HepG2 (cell line): Measurements from ENCODE around the gene KRTAP10-8. TPM values are rescaled to one million over a fixed set of nuclear protein-coding genes. Genes with fewer than 3 reads are reported as not detected.

Source experiments
- ATAC-seq: fragments of 200-7000 bp; cut with Tn5 transposase; 3 replicates; pipeline ENCODE4 v1.9.1; 2020; ENCODE audit warnings: mild to moderate bottlenecking, moderate library complexity
- BruUV-seq: library from RNA; stranded (reverse); fragments of 400-500 nt; replicated peaks from 2 replicates; lab custom pipeline; 2021; lab: Mats Ljungman, UMichigan
- CTCF ChIA-PET: fragments of 300-600 bp; formaldehyde crosslinking; extraction: SDS; loops from one replicate; lab custom pipeline; 2021; ENCODE audit warnings: low total read pairs, inconsistent platforms, low intra/inter-chr PET ratio; lab: Yijun Ruan, JAX
- POLR2A ChIA-PET: fragments of 350-600 bp; sonication (Branson Sonifier 250); formaldehyde crosslinking; loops from one replicate; lab custom pipeline; 2020; ENCODE audit warnings: antibody characterized with exemption, inconsistent platforms; lab: Yijun Ruan, JAX
- DNase-seq: peaks from one replicate; pipeline ENCODE4 v3.0.0-alpha.2; 2015; ENCODE audit warnings: low spot score
- FAIRE-seq: peaks from 3 replicates; lab custom pipeline; 2011; peaks lifted over from hg19 to GRCh38; lab: Jason Lieb, UNC
- H2AFZ ChIP-seq: one replicate; pipeline ENCODE4 v1.6.1; 2011; ENCODE audit warnings: low read length, inconsistent platforms
- H3K27ac ChIP-seq: fragments of 300-600 bp; 3 replicates; pipeline ENCODE4 v1.8.0; 2011; ENCODE audit warnings: mixed run types, mild to moderate bottlenecking, mixed read lengths, low read length, inconsistent platforms; ENCODE audit not compliant: insufficient read depth; ENCODE audit errors: extremely low read length
- H3K27me3 ChIP-seq, 2 experiments: fragments of 200-600 bp in 1 of 2; 2 replicates in 1 of 2; 3 replicates in 1 of 2; pipeline versions ENCODE4 v1.6.0 to v1.8.0; 2011; ENCODE audit warnings: low read length in 2 of 2, mild to moderate bottlenecking in 2 of 2, moderate library complexity in 2 of 2, inconsistent platforms in 1 of 2; ENCODE audit not compliant: insufficient read depth in 2 of 2, control insufficient read depth in 1 of 2
- H3K36me3 ChIP-seq, 2 experiments: fragments of 200-600 bp in 1 of 2; replicated peaks in 1 of 2; 2 replicates in 1 of 2; 3 replicates in 1 of 2; pipeline versions ENCODE4 v1.5.1 to v1.8.0; 2011; ENCODE audit warnings: low read length in 2 of 2, inconsistent platforms in 1 of 2; ENCODE audit not compliant: insufficient read depth in 2 of 2, control insufficient read depth in 1 of 2
- H3K4me1 ChIP-seq: 2 replicates; pipeline ENCODE4 v1.5.1; 2012; ENCODE audit warnings: low read length, inconsistent platforms; ENCODE audit not compliant: insufficient read depth
- H3K4me2 ChIP-seq: 2 replicates; pipeline ENCODE4 v1.6.0; 2011; ENCODE audit warnings: low read depth, low read length, inconsistent platforms
- H3K4me3 ChIP-seq, 3 experiments: fragments of 200-600 bp in 1 of 3; sonication (generic), shearing (Covaris generic) in 1 of 3; replicated peaks in 1 of 3; 2 replicates each; pipeline ENCODE4 v1.5.1; 2011 to 2016; ENCODE audit warnings: low read length in 3 of 3, inconsistent platforms in 2 of 3, low read depth in 2 of 3, mild to moderate bottlenecking in 2 of 3, control low read depth in 1 of 3, mixed read lengths in 1 of 3; ENCODE audit not compliant: insufficient read depth in 1 of 3
- H3K79me2 ChIP-seq: one replicate; pipeline ENCODE4 v1.6.1; 2011; ENCODE audit warnings: low read length, inconsistent platforms; ENCODE audit not compliant: insufficient read depth
- H3K9ac ChIP-seq: 2 replicates; pipeline ENCODE4 v1.6.0; 2011; ENCODE audit warnings: mild to moderate bottlenecking, low read depth, low read length, inconsistent platforms; ENCODE audit not compliant: insufficient read depth
- H3K9me3 ChIP-seq: 2 replicates; pipeline ENCODE4 v1.5.1; 2012; ENCODE audit warnings: mild to moderate bottlenecking, low read length
- H4K20me1 ChIP-seq: 2 replicates; pipeline ENCODE4 v1.6.0; 2011; ENCODE audit warnings: inconsistent platforms, mild to moderate bottlenecking, low read length, moderate library complexity; ENCODE audit not compliant: insufficient read depth
- CBX5 ChIP-seq: sonication (generic); formaldehyde crosslinking; IDR thresholded peaks from 2 replicates; pipeline ENCODE4 v1.4.0; 2020; ENCODE audit warnings: missing genetic modification reagents, borderline replicate concordance
- HNF4G ChIP-seq, 2 experiments: sonication (generic) in 1 of 2; formaldehyde crosslinking in 1 of 2; IDR thresholded peaks; 2 replicates each; pipeline versions ENCODE4 v1.4.0 to v1.6.1; 2011 to 2020; ENCODE audit warnings: borderline replicate concordance in 2 of 2, low read depth in 2 of 2, mild to moderate bottlenecking in 2 of 2, low read length in 1 of 2, missing genetic modification reagents in 1 of 2, moderate library complexity in 1 of 2
- ISX ChIP-seq: sonication (generic); formaldehyde crosslinking; conservative IDR thresholded peaks from 2 replicates; pipeline ENCODE4 v1.5.0; 2020; ENCODE audit warnings: missing genetic modification reagents
- LCORL ChIP-seq, 2 experiments: fragments of 450-650 bp in 1 of 2; sonication (generic) in 1 of 2; formaldehyde crosslinking in 1 of 2; IDR thresholded peaks; 2 replicates each; pipeline versions ENCODE4 v1.5.0 to v1.6.1; 2017 to 2020; ENCODE audit warnings: antibody characterized with exemption in 1 of 2, missing genetic modification reagents in 1 of 2
- RBM22 ChIP-seq: fragments of 200-400 bp; formaldehyde crosslinking; optimal IDR thresholded peaks from 2 replicates; pipeline ENCODE3; 2017; ENCODE audit warnings: mild to moderate bottlenecking, low read length, moderate library complexity
- STAT6 ChIP-seq: sonication (generic); formaldehyde crosslinking; IDR thresholded peaks from 2 replicates; pipeline ENCODE4 v1.4.0; 2020; ENCODE audit warnings: missing genetic modification reagents, mild to moderate bottlenecking, borderline replicate concordance
- TCF7 ChIP-seq: sonication (generic); IDR thresholded peaks from 2 replicates; pipeline ENCODE4 v1.6.1; 2016; ENCODE audit warnings: antibody characterized with exemption, low read depth
- YEATS4 ChIP-seq: sonication (generic); formaldehyde crosslinking; IDR thresholded peaks from 2 replicates; pipeline ENCODE4 v1.4.0; 2020; ENCODE audit warnings: missing genetic modification reagents, borderline replicate concordance
- ZSCAN20 ChIP-seq: sonication (generic); formaldehyde crosslinking; IDR thresholded peaks from 2 replicates; pipeline ENCODE4 v1.4.0; 2020; ENCODE audit warnings: missing genetic modification reagents, mild to moderate bottlenecking, borderline replicate concordance
- ZSCAN21 ChIP-seq: sonication (generic); formaldehyde crosslinking; IDR thresholded peaks from 2 replicates; pipeline ENCODE4 v1.8.0; 2022; ENCODE audit warnings: mild to moderate bottlenecking, missing genetic modification reagents, moderate library complexity, borderline replicate concordance
- WGBS: methylation state at CpG from one replicate; pipeline ENCODE4 v1.1.6; 2017; ENCODE audit warnings: low lambda C conversion rate; 5-methylcytosine and 5-hydroxymethylcytosine counted together
- in situ Hi-C: cut with HindIII; loops from 2 replicates; pipeline ENCODE4 v1.10.0; 2017; ENCODE audit warnings: low pct_unique_long_range_greater_than_20kb; ENCODE audit not compliant: extremely low pct_ligation_motif_present
- intact Hi-C: fragments of 100-400 bp; cut with micrococcal nuclease; formaldehyde crosslinking; loops from one replicate; pipeline ENCODE4 v1.10.0; 2022; ENCODE audit not compliant: unreplicated experiment
- polyA plus RNA-seq, 8 experiments: library from polyadenylated mRNA; depleted of rRNA in 3 of 8; stranded (reverse) in 7 of 8; unstranded in 1 of 8; fragments of >200 nt; fragmentation: Illumina TruSeq in 4 of 8; extraction: Trizol in 4 of 8; gene quantifications; 2 replicates each; pipeline versions ENCODE4 v1.2.1 to v1.2.3, GENCODE V29; 2011 to 2016; ENCODE audit warnings: low read depth in 4 of 8, missing spikeins in 1 of 8, mixed read lengths in 1 of 8; ENCODE audit not compliant: insufficient read depth in 1 of 8
- total RNA-seq, 5 experiments: library from RNA; depleted of rRNA; stranded (reverse); fragments of >200 nt; fragmentation: Illumina TruSeq; extraction: Trizol; gene quantifications; 2 replicates each; pipeline ENCODE4 v1.2.3, GENCODE V29; 2016; ENCODE audit warnings: low read depth in 1 of 5
- TF ChIP-seq, protein P1 (sequence below): sonication (generic); formaldehyde crosslinking; IDR thresholded peaks from 2 replicates; pipeline ENCODE4 v1.4.0; 2020; ENCODE audit warnings: missing genetic modification reagents, borderline replicate concordance

The KRTAP10-8 gene
- total and polyA plus RNA-seq, 2 of the 13 experiments (the other 11 are each of a cell fraction or from before 2014, with no cell fraction given): not detected

GRCh38 chr21:44625756-44626155 is 13.9 kb downstream of the KRTAP10-8 start (continued):
- TF ChIP-seq RBM22: no peak

DNA sequence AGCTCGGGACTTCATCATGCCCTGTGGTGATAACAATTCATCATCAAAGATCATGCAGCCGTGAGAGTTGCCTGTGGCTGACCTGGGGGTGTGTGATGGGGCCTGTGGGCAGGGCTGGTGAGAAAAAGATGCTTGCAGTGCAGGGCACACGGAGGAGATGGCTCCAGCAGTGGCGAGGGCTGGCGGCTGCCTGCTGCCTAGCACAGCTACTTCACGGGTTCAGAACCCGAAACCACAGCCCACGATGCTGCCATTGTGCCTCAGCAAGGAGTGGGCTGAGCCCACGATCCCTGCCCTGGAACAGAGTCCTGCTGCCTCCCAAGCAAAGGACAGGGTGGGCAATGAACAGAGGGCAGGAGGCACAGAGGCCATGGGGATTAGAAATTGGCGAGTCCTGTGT is 14.4 kb downstream of the KRTAP10-8 start:
- no peaks in the 10 kb centered on the region for H3K36me3 ChIP-seq
- no peaks in the 10 kb centered on the region for H4K20me1 ChIP-seq
- ATAC-seq (no peak), FAIRE-seq (no peak), DNase-seq (no peak)
- no peak overlapping the region for H2AFZ ChIP-seq
- no peak for TF ChIP-seq ZSCAN20 (CRISPR knock-in tag)
- TF ChIP-seq CBX5 (CRISPR knock-in tag): no peak
- TF ChIP-seq ZSCAN21: no peak
- no peak for TF ChIP-seq YEATS4
- no peak for TF ChIP-seq LCORL (IDR thresholded peaks at IDR 0.05)
- no peak for TF ChIP-seq LCORL (CRISPR knock-in tag; IDR thresholded peaks at IDR 0.05)
- no peak for TF ChIP-seq HNF4G (IDR thresholded peaks at IDR 0.05; ENCODE audit: borderline replicate concordance, low read depth, low read length)
- TF ChIP-seq HNF4G (CRISPR knock-in tag; IDR thresholded peaks at IDR 0.05; ENCODE audit: borderline replicate concordance, low read depth): no peak
- no peak for TF ChIP-seq STAT6 (CRISPR knock-in tag)
- no peak for TF ChIP-seq TCF7
- TF ChIP-seq, protein P1, sequence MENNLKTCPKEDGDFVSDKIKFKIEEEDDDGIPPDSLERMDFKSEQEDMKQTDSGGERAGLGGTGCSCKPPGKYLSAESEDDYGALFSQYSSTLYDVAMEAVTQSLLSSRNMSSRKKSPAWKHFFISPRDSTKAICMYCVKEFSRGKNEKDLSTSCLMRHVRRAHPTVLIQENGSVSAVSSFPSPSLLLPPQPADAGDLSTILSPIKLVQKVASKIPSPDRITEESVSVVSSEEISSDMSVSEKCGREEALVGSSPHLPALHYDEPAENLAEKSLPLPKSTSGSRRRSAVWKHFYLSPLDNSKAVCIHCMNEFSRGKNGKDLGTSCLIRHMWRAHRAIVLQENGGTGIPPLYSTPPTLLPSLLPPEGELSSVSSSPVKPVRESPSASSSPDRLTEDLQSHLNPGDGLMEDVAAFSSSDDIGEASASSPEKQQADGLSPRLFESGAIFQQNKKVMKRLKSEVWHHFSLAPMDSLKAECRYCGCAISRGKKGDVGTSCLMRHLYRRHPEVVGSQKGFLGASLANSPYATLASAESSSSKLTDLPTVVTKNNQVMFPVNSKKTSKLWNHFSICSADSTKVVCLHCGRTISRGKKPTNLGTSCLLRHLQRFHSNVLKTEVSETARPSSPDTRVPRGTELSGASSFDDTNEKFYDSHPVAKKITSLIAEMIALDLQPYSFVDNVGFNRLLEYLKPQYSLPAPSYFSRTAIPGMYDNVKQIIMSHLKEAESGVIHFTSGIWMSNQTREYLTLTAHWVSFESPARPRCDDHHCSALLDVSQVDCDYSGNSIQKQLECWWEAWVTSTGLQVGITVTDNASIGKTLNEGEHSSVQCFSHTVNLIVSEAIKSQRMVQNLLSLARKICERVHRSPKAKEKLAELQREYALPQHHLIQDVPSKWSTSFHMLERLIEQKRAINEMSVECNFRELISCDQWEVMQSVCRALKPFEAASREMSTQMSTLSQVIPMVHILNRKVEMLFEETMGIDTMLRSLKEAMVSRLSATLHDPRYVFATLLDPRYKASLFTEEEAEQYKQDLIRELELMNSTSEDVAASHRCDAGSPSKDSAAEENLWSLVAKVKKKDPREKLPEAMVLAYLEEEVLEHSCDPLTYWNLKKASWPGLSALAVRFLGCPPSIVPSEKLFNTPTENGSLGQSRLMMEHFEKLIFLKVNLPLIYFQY (CRISPR knock-in tag): no peak
- TF ChIP-seq ISX (CRISPR knock-in tag): no peak
- no peak overlapping the region for H3K27ac ChIP-seq
- peaks cover 21% of the 10 kb centered on the region for H3K9me3 ChIP-seq
- in situ Hi-C loops: no loop called here
- ChIA-PET CTCF (no interaction called here), POLR2A (no interaction called here)
- H3K4me3 ChIP-seq: no peak overlapping the region
- BruUV-seq: no TSS peak
- no peaks in the 10 kb centered on the region for H3K79me2 ChIP-seq
- H3K27me3 ChIP-seq: 0 out of 5 replicates have a peak, but pooled peaks cover 0 to 6% of the 10 kb centered on the region in 2 experiments
- H3K9ac ChIP-seq: no peak overlapping the region
- H3K4me2 ChIP-seq: no peak overlapping the region
- 43% methylated on average over 8 of the region's 10 CpGs for WGBS
- intact Hi-C loops: no loop called here
- no peaks in the 10 kb centered on the region for H3K4me1 ChIP-seq
